Measurements from ENCODE around the gene DDX41. TPM values are rescaled to one million over a fixed set of nuclear protein-coding genes. Genes with fewer than 3 reads are reported as not detected.
"Not testable (repeated sequence)": the region's sequence is repeated elsewhere in the genome, so short reads cannot be mapped to it uniquely, and the experiment has no call there.

Gene DDX41
- 10 to 100 TPM; 41.3 to 65.3 (median 47.6) TPM for polyA plus RNA-seq (ENCODE audit: insufficient read length in 10 of 10)
- long read RNA-seq, donor 1, partial matches to known transcripts: 8 of 10 reads
- long read RNA-seq, donor 1, other reads (novel, unspliced or antisense): 0 of 10 reads
- long read RNA-seq, donor 2, partial matches to known transcripts: 6 of 9 reads
- long read RNA-seq, donor 2, other reads (novel, unspliced or antisense): 0 of 9 reads
- long read RNA-seq, donor 3: 0 reads
- long read RNA-seq, donor 4, partial matches to known transcripts: 8 of 9 reads
- long read RNA-seq, donor 4, other reads (novel, unspliced or antisense): 0 of 9 reads
- long read RNA-seq, donor 5, partial matches to known transcripts: 0 of 2 reads
- long read RNA-seq, donor 5, other reads (novel, unspliced or antisense): 0 of 2 reads
- long read RNA-seq, donor 6, partial matches to known transcripts: 11 of 14 reads
- long read RNA-seq, donor 6, other reads (novel, unspliced or antisense): 0 of 14 reads
- long read RNA-seq, donor 7, partial matches to known transcripts: 15 of 15 reads
- long read RNA-seq, donor 7, other reads (novel, unspliced or antisense): 0 of 15 reads
- long read RNA-seq, donor 8, partial matches to known transcripts: 0 of 3 reads
- long read RNA-seq, donor 8, other reads (novel, unspliced or antisense): 0 of 3 reads
- long read RNA-seq, donor 9: 0 reads

DNA sequence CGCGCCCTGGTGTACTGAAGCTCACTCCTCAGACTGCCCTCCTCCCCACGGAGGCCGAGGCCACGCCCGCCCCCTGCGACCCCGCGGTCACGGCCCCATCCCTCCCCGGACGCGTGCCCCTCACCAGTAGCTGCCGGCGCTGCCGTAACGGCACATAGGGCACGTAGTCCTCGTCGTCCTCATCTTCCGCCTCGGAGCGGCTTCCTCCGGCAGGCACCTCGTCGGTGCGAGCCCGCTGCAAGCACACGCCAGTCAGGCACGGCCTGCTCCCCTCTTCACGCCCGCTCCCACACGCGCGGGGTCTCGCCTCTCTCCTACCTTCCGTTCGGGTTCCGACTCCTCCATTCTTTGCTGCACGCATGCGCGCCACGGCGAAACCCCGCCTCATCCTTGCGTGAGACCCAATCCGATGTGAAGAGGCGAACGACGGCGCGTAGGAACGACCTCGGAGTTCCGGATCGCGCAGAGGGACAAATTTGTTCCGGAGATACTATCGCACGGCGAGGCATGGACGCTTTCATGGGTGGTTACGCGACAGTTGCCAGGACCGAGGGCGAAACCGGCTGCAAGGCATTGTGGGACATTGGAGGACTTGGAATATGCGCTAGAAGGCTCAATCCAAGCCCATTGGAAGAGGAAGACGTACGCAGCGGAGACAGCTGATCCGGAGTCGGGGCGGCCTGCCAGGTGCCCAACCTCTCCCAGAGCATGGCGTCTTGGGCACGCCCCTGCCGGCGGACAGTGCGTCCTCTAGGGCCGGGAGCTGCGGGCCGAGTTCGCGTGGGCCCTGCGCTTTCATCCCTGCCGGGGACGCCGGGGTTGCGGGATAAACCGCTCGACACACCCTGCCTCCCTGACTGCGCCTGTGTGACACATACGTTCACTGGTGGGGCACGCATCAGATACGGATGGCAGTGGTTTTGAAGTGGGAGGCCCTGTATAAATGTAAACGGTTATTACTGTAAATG is at the start of gene DDX41:
TSS of gene DDX41 (minus strand) at position 361 of the 968 bp plus-strand sequence. CDS start at position 345, 16 bp downstream.
- peak; percentile 99 for DNase-seq

DNA sequence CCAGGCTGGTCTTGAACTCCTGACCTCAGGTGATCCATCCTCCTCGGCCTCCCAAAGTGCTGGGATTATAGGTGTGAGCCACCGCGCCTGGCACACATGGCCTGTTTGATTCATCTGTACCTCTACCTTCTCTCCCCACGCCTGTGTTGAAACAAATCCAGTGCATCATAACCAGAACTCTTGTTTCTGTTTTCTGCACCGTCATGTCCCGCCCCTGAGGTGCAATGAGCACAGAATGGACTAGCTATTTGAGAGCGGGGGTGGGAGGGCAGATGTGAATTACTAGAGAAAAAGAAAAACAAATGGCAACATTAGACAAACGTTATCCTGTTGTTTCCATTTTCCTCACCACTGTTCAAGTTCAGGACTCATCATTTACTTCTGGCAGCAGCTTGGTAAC is 48.3 kb upstream of the DDX41 start:
- no peak for DNase-seq

DNA sequence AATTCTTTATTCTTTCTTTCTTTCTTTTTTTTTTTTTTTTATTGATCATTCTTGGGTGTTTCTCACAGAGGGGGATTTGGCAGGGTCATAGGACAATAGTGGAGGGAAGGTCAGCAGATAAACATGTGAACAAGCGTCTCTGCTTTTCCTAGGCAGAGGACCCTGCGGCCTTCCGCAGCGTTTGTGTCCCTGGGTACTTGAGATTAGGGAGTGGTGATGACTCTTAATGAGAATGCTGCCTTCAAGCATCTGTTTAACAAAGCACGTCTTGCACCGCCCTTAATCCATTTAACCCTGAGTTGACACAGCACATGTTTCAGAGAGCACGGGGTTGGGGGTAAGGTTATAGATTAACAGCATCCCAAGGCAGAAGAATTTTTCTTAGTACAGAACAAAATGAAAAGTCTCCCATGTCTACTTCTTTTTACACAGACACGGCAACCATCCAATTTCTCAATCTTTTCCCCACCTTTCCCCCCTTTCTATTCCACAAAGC is 42.7 kb upstream of the DDX41 start:
- DNase-seq: not testable (repeated sequence)

GRCh38 chr5:177557796-177558195 is 41.0 kb upstream of the DDX41 start:
- DNase-seq: no peak

DNA sequence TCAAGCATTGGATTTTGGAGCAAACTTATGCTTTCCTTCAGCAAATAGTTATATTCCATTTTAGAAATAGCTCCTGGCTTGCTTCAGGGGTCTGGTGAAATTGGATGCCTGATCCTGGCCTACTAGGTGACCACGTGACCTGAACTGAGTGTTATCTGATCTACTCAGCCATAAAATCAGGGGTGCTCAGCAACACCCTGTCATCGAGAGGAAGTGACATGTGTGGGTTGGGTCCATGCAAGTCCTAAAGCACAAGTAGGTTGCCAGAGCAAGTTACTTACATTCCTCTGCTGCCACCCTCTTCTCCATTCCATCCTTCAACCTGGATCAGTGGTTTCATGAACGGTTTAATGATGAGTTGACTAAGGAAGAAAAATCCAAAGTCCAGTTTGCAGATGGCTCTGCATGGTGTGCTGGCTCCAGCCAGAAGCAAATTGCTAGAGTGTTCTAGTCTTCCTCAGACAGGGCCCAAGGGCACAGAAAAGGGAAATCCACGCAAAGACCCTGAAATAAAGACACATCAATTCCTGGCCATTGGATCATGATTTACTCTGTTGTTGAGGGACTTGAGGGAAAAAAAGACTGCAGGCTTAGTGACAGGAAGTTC is 40.4 kb upstream of the DDX41 start:
- DNase-seq: no peak

DNA sequence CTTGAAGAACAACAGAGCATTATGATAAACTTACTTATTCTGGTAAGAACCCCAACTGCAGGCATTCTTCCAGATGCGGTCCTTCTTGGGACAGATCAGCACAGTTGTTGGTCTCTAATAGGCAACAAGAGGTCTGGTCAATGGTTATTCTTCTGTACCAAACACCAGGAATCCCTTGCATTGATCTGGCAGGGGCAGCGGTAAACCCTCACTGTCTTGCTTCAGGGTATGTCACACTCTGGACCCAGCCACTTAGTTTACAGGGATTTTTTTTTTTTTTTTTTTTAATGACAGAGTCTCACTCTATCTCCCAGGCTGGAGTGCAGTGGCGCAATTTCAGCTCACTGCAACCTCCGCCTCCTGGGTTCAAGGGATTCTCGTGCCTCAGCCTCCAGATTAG is 38.9 kb upstream of the DDX41 start:
- DNase-seq: no peak

DNA sequence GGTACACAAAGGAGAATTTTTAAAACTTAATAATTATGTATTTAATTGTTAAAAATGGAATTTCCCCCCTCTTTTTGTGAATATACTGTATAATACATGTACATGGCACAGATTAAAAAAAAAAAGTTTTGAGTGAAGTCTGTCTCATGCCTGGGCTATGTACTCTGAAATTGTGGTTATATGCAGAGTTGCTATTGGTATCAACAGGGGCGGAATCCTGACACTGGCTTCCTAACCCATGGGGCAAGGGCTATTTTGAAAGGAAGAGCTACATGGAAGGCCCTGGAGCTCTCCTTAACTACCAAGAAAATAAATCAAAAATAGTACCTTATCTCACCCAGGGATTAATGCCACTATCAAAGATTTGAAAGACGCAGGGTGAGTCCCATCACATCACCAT is 38.5 kb upstream of the DDX41 start:
- DNase-seq: no peak

- peak; percentile 91 to 95 (median 92) for DNase-seq
Measured at GRCh38 chr5:177554474-177555111, 37.8 kb upstream of the DDX41 start, which contains the start of gene FAM193B. Gene FAM193B, minus strand, starts transcription at chr5:177554563. Its CDS starts 105 bp downstream, at chr5:177554458.

- DNase-seq: peak; percentile 7 to 72 (median 20)
Measured at GRCh38 chr5:177553671-177554429, 37.1 kb upstream of the DDX41 start.

- no peak for DNase-seq
Measured at GRCh38 chr5:177552839-177553455, 36.2 kb upstream of the DDX41 start.

DNA sequence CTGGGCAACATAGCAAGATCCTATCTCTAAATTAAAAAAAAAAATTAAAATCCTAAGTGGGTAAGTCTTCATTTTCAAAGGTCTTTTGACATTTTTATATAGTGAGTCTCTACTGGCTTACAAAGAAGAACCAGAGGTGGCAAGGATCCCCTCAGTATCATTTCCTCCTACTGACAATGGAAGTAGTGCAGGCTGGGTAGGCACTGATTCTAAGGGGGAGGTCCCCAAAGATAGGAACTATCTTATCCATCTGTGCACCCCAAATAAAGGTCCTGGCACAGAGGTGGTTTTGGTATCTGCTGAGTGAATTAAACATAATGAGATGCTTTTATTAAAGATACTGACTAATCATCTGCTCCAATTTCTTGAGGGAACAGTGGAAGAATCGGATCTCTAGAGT is 33.4 kb upstream of the DDX41 start:
- DNase-seq: no peak

DNA sequence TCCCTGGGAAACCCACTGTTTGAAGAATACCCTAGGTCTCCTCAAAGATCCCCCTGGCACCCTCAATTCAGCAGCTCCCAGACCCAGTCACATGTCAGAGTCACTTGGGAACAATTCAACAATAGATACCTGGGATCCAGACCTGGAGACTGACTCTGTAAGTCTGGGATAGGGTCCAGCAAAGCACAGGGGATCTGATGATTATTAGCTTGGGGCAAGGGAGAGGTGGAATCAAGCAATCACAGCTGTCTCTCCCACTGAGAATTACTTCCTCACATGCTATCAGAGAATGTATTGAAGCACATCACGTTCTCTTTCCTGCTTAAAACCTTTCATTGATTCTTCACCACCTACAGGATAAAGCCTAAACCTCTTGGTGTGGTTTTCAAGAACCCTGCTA is 31.7 kb upstream of the DDX41 start:
- no peak for DNase-seq

GRCh38 chr5:177547736-177548135 is 31.0 kb upstream of the DDX41 start:
- DNase-seq: no peak

GRCh38 chr5:177546258-177546741 is 29.5 kb upstream of the DDX41 start:
- peak; percentile 36 to 92 (median 59) for DNase-seq

GRCh38 chr5:177545487-177546257 is 28.9 kb upstream of the DDX41 start:
- DNase-seq: peak; percentile 59 to 78 (median 78)

GRCh38 chr5:177542816-177543465 is 26.2 kb upstream of the DDX41 start:
- DNase-seq: no peak

- no peak for DNase-seq
Measured at GRCh38 chr5:177540438-177540837, 23.7 kb upstream of the DDX41 start.

GRCh38 chr5:177539411-177539810 is 22.6 kb upstream of the DDX41 start:
- peak in 1 of 3 donors; percentile 23 for DNase-seq
